A549 (cell line): ENCODE results near the gene IL4I1.

Experiments
- BHLHE40 ChIP-seq: IDR thresholded peaks from 2 replicates; pipeline ENCODE4 v1.6.1; 2012; ENCODE audit warnings: low read depth, low read length, inconsistent platforms
- CHD4 ChIP-seq: fragments of 200-600 bp; sonication (generic); IDR thresholded peaks from 2 replicates; pipeline ENCODE4 v1.6.1; 2016; ENCODE audit warnings: antibody characterized with exemption, mild to moderate bottlenecking, borderline replicate concordance
- EHMT2 ChIP-seq: fragments of 200-600 bp; sonication (generic); IDR thresholded peaks from 2 replicates; pipeline ENCODE4 v1.6.1; 2016; ENCODE audit warnings: antibody characterized with exemption, low read depth, mild to moderate bottlenecking, moderate library complexity
- JUN ChIP-seq, 2 experiments: fragments of >200 bp; sonication (Bioruptor Twin); formaldehyde crosslinking; IDR thresholded peaks; 2 replicates in 1 of 2; 3 replicates in 1 of 2; pipeline ENCODE4 v1.6.1; 2016 to 2017
- JUNB ChIP-seq: fragments of >200 bp; sonication (Bioruptor Twin); formaldehyde crosslinking; IDR thresholded peaks from 2 replicates; pipeline ENCODE4 v1.6.1; 2016
- MYC ChIP-seq: IDR thresholded peaks from 2 replicates; pipeline ENCODE4 v1.6.1; 2012; ENCODE audit warnings: mild to moderate bottlenecking, inconsistent platforms, low read length, improper control_type of control experiment, borderline replicate concordance
- NR3C1 ChIP-seq: fragments of >200 bp; sonication (Bioruptor Twin); formaldehyde crosslinking; IDR thresholded peaks from 3 replicates; pipeline ENCODE4 v1.6.1; 2017
- POLR2AphosphoS2 ChIP-seq: conservative IDR thresholded peaks from 2 replicates; pipeline ENCODE4 v1.6.1; 2012; ENCODE audit warnings: low read length, improper control_type of control experiment, inconsistent platforms
- RFX5 ChIP-seq: fragments of 450-650 bp; IDR thresholded peaks from 2 replicates; pipeline ENCODE4 v1.7.1; 2014; ENCODE audit warnings: antibody characterized with exemption, mild to moderate bottlenecking, moderate library complexity
- RNF2 ChIP-seq: fragments of 200-600 bp; sonication (generic); IDR thresholded peaks from 2 replicates; pipeline ENCODE4 v1.6.1; 2016; ENCODE audit warnings: low read depth, mild to moderate bottlenecking, antibody characterized with exemption, moderate library complexity, borderline replicate concordance
- ZC3H11A ChIP-seq: fragments of 450-650 bp; IDR thresholded peaks from 2 replicates; pipeline ENCODE4 v1.6.1; 2014; ENCODE audit warnings: antibody characterized with exemption, mild to moderate bottlenecking
- TF ChIP-seq, protein P1 (sequence below): fragments of >200 bp; sonication (Bioruptor Twin); formaldehyde crosslinking; IDR thresholded peaks from 3 replicates; pipeline ENCODE4 v1.5.1; 2016
- TF ChIP-seq, protein P2 (sequence below): IDR thresholded peaks from 2 replicates; pipeline ENCODE4 v1.6.1; 2012

DNA sequence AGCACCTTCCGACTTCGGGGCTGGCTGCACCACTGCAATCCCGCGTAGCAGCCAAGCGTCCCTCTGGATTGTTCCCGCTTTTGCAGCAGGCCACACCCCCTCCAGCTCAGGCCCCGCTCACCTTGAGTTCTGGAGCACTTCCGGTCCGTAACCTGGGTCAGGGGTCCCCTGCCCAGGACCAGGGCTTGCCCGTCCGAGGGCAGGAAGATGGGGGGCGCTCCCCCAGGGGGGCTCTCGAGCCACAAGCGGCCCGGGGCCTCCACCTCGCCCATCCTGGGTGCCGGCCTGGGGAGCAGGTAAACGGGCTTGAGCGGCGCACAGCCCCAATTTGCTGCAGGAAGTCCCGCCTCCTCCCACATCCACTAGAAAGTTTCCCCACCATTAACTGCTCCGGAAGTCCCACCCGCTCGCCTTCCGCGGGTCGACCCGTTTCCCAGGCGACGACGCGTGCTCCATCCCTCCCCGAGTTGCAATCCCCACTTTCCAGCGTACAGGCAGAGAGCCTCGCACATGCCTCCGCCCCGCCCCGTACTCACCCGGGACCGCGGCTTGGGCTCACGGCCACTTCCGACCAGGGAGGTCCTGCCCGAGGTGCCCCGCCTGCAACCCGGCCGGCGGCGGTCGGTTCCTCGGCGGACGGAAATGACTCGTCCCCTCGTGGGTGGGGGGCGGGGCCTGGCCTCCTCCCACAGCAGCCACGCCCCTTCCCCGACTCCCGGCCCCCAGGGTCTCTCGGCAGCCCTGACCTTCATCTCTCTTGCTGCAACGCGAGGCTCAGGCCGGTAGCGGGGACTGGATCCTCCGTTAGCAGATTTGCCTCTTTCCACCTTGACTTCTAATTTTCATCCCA, 29.5 kb downstream of the IL4I1 start, which contains the start of gene PNKP:
- no peak for TF ChIP-seq JUNB
- TF ChIP-seq, protein P1, sequence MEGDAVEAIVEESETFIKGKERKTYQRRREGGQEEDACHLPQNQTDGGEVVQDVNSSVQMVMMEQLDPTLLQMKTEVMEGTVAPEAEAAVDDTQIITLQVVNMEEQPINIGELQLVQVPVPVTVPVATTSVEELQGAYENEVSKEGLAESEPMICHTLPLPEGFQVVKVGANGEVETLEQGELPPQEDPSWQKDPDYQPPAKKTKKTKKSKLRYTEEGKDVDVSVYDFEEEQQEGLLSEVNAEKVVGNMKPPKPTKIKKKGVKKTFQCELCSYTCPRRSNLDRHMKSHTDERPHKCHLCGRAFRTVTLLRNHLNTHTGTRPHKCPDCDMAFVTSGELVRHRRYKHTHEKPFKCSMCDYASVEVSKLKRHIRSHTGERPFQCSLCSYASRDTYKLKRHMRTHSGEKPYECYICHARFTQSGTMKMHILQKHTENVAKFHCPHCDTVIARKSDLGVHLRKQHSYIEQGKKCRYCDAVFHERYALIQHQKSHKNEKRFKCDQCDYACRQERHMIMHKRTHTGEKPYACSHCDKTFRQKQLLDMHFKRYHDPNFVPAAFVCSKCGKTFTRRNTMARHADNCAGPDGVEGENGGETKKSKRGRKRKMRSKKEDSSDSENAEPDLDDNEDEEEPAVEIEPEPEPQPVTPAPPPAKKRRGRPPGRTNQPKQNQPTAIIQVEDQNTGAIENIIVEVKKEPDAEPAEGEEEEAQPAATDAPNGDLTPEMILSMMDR = no peak
- TF ChIP-seq POLR2AphosphoS2 = no peak
- TF ChIP-seq JUN (IDR thresholded peaks at IDR 0.05) = peak; percentile 80 to 95; a peak in 4 of 5 replicates
- no peak; the same call in 1 of the 2 replicates for TF ChIP-seq BHLHE40
- no peak for TF ChIP-seq NR3C1
- TF ChIP-seq, protein P2, sequence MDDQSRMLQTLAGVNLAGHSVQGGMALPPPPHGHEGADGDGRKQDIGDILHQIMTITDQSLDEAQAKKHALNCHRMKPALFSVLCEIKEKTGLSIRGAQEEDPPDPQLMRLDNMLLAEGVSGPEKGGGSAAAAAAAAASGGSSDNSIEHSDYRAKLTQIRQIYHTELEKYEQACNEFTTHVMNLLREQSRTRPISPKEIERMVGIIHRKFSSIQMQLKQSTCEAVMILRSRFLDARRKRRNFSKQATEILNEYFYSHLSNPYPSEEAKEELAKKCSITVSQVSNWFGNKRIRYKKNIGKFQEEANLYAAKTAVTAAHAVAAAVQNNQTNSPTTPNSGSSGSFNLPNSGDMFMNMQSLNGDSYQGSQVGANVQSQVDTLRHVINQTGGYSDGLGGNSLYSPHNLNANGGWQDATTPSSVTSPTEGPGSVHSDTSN = no peak
- peak; percentile 60 for TF ChIP-seq RFX5
- TF ChIP-seq EHMT2 = no peak
- no peak for TF ChIP-seq ZC3H11A
- no peak for TF ChIP-seq RNF2
- TF ChIP-seq MYC = peak; percentile 62; the same call in 1 of the 2 replicates
- no peak for TF ChIP-seq CHD4
